Limb (tissue), 2 donors: Measurements from ENCODE around the gene ALOX5AP.

Experiments
- DNase-seq, 2 donors: peaks; one replicate each; pipeline ENCODE4 v3.0.0-alpha.2; 2016; ENCODE audit errors: extremely low spot score in 2 of 2

The ALOX5AP gene

GRCh38 chr13:30735025-30735871 lies at the start of gene ALOX5AP:
Gene ALOX5AP (plus strand): TSS chr13:30735543. CDS start chr13:30735606, 63 bp downstream.
- DNase-seq = no peak

DNA sequence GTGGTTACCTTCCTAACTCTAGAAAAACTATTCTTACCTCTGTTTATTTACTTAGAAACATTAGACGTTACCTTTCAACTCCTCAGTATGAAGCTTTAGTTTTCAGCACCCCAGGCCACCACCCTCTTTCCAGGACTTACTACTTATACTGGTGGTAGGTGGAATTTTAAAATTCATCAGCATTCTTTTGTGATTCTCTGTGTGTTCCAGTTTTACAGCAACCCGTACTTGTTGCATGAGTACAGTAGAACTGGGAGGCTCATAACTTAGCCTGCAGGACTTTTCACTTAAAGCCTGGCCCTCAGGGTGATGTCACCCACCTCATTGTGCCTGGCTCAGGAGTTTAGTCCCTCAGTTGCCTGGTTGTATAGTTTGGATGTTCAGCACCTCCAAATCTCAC lies 49.4 kb upstream of the ALOX5AP start:
- no peak for DNase-seq

DNA sequence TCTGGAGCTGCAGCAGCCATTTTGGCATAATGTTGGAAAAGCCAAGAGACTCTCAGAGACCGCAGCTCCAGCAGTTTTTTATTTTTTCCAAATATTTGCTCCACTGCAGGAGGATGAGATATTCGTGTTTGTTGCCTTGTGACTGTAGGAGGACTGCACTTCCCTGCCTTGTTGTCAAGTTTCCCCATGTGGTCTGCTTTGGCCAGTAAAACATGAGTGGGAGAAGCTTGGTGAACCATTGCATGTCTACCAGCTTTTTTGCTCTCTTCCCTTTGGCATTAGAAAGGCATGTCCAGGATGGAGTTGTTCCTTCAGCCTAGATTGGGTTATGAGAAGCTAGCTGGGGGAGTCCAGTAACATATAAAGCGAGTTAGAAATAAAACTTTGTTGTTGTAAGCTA lies 47.7 kb upstream of the ALOX5AP start:
- DNase-seq = no peak

- DNase-seq = no peak
Measured at GRCh38 chr13:30689752-30690151, 45.6 kb upstream of the ALOX5AP start.

DNA sequence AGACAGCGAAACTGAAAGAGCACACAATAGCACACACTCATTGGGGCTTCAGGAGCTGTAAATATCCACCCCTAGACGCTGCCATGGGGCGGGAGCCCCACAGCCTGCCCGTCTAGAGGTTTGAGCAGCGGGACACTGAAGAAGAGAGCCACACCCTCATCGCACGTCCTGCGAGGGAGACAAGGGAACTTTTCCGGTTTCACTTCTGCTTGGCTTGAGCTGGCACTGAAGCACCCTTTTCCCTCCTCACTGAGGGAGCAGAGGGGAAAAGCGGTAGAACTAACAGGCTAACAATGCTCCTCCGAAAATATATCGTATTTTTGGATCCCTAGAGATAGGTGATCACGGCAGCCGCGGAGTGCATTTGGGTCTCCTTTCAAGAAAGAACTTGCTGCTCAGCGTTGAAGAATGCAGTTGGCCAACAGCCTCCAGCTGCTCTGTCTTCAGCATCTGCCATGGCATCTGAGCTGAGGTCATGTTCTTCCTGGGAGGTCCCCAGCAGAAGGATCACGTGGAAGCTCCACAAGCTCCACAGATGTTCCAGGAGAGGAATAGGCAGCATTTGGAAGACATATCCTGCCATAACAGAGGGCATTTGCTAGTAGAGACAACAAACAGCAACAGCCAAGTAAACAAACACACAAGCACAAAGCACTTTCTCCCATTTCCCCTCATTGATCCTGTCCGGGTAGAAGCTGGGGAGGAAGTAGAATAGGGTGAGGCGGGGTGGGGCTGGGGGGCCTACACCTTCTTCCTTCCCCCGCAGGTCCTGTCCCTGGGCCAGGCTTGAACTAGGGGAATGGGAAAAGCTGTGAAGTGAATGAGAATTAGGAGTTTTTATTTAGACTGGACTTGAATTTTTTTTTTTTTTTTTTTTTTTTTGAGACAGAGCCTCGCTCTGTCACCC lies 44.8 kb upstream of the ALOX5AP start:
- DNase-seq = peak; percentile 68 to 82

- DNase-seq = no peak
Measured at GRCh38 chr13:30692113-30692512, 43.2 kb upstream of the ALOX5AP start.

DNA sequence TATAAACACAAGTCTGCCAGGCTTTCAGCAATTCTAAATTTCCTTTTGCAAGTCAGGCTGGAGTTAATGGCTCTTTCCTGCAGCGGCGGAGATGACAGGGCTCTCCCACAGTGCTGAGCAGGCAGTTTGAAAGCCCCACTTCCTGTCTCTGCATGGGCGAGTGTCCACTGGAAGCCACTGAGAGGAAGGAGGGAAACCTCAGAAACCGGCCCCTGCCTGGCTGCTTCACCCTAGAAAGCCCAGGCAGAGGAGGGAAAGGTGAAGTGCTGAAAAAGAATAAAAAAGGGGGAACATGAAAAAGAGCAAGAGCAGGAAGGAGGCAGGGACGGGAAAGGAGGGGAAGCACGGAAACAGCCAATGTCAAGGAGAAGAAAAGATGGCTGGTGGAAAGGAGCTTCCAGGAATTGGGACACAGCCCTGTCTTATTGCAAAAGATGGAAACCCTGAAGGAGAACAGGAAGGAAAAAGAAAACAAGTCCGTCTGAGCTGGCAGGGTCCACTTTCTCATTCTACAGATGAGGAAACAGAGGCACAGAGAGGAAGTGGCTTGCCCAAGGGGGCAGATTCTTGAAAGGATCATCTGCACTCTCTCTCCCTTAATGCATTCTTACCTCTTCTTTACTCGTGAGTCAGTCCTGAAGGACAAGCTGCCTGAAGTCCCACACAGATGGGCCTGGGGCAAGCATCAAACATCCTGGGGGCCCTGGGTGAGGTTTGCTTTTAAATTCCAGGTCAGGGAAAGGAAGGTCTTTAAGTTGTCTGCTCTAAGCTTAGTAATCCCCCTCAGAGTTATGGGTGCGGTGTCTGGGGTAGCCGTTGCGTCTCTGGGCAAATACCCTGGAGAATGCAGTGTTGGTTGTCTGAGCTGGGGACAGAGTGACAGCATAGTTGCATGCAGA lies 38.8 kb upstream of the ALOX5AP start:
- DNase-seq = no peak

GRCh38 chr13:30697177-30697953 lies 38.0 kb upstream of the ALOX5AP start:
- no peak for DNase-seq

- no peak for DNase-seq
Measured at GRCh38 chr13:30697996-30698401, 37.3 kb upstream of the ALOX5AP start.

GRCh38 chr13:30698488-30699005 lies 36.8 kb upstream of the ALOX5AP start:
- no peak for DNase-seq

- DNase-seq = no peak
Measured at GRCh38 chr13:30700364-30700763, 35.0 kb upstream of the ALOX5AP start.

GRCh38 chr13:30702006-30702405 lies 33.3 kb upstream of the ALOX5AP start:
- no peak for DNase-seq

DNA sequence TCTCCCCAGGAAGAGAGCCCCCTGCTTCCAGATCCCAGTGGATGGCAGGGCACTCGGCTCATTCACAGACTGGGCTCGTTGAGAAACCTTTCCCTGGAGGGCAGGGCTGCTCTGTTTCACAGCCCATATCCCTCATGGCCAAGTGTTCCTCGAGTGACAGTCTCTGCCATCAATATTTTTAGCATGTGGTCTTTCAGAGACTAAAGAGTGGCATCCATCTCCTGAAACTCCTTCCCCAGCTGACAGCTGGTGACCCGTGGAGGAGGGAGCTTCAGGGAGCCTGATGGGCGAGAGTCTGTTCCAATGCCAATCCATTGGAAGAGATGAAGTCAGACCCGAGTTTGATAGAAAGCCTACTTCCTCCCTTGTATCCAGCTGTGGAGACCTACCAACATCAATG lies 30.7 kb upstream of the ALOX5AP start:
- DNase-seq = no peak

DNA sequence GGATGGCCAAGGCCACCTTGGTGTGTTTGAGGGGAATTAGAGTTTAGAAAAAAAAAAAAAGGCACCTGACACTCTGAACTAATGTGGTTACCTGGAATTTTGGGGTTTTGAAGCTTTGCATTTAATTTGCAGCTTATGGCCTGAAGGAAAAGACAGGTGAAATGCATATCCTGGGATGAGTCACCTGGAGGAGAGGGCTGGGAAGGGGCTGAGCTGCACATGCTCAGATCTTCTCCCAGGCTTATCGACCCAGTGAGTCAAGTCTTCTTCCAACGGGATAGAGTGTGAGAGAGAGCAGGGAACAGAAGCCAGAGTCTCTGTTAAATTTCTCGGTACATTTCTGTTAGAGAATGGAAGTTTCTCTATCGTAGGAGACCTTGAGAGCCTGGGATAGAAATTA lies 29.7 kb upstream of the ALOX5AP start:
- no peak for DNase-seq

- no peak for DNase-seq
Measured at GRCh38 chr13:30708541-30708940, 26.8 kb upstream of the ALOX5AP start.

DNA sequence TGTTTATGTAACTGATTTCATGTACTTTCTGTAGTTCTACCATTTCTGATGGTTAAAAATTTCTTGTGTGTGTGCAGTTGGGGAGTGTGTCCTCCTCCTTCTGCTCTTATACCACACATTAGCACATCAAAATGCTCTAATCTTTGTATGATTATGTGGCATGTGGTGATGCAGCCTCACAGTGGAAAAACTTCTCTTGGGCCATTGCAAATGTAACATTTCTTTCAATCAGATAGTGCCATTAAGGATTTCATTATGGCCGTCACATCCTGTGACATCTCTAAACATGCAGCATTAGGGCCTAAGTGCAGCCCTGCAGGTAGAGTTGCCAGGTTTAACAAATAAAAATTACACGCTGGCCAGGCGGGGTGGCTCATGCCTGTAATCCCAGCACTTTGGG lies 24.9 kb upstream of the ALOX5AP start:
- no peak for DNase-seq

DNA sequence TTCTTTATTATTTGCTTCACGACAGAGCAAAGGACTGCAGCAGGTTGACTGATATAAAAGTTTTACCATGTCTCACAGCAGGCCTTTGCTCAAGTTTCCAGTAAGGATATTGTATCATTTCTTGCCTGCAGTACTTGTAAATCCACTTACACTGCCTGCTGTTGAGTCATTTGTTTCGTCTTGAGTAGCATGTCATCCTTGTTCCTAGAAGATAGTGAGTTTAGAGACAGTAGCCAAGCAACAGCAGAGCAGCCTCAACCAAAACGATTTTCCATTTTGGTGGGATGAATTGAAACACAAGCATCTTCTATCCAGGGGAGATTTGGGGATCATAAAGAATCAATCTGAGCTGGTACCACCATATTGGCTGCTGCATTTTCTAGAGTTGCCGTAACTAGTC lies 24.0 kb upstream of the ALOX5AP start:
- DNase-seq = no peak

DNA sequence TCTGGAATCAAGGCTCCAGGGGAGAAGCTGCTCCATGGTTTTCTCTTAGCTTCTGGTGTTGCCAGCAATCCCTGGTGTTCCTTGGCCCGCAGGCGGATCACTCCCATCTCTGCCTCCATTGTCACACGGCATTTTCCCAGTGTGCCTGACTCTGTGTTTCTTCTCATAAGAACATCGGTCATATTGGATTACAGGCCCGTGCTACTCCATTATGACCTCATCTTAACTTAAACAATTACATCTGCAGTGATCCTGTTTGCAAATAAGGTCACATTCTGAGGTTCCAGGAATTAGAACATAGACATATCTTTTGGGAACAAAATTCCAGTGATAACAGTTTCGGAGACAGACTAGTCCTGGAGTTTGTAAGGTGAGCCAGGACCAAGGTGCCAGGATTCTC lies 23.5 kb upstream of the ALOX5AP start:
- no peak for DNase-seq

DNA sequence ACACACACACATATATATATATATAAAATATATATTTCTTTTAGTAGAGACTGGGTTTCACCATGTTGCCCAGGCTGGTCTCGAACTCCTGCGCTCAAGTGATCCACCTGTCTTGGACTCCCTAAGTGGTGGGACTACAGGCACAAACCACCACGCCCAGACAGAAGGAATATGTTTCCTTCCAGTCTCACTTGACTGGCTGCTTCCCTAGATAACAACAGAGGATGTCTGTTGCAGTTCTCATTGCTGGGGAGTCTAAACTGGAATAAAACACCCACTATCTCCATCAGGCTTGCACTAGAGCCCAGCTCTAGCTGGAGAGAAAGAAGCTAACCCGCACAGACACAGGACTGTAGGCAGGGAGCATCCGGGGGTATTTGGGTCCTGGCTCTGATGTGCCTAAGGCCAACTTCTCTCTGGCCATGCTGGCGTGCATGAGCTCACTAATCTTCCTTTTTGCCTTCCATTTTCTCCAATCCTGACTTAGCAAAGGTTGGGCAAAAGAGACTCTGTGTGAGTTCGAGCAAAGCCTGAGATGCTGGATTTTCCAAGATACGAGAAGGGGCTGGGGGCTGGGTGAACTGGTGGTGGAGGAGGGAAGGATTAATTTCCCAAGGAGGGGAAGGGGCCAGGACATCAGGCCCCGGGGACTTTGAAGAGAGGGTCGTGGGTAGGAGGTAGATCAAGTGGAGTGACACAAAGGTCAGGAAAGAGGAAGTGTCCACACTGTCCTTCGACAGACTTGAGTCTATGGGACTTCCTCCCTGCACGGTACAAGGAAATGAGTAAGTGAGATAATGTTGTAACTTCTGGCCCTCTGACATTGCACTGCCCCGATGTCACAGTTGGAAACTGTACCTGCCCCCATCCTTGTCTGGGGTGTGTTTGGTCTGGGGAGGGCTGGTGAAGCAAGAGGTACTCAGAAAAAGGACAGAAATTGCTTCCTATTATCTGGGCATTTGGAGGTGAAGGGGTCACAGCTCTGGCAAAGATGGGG lies 22.5 kb upstream of the ALOX5AP start:
- DNase-seq = no peak
